ENCODE data around the gene ARID1B.

- TF ChIP-seq POLR2AphosphoS5 (IDR thresholded peaks at IDR 0.05), result no peak
- TF ChIP-seq POLR2A (IDR thresholded peaks at IDR 0.05), result no peak
- no peak for TF ChIP-seq CTCF (IDR thresholded peaks at IDR 0.05 in 8 of 11, conservative IDR thresholded peaks at IDR 0.05 in 3 of 11)
These were observed 120.8 kb downstream of the ARID1B start for GRCh38 chr6:156897907-156898531.
